Loucy (cell line): ENCODE measurements around the gene KRT14.

Experiments used
- CTCF ChIP-seq: fragments of 200-600 bp; sonication (generic); conservative IDR thresholded peaks from 2 replicates; pipeline ENCODE4 v1.5.1; 2014; ENCODE audit warnings: mild to moderate bottlenecking, antibody characterized with exemption, low read length
- EZH2phosphoT487 ChIP-seq: fragments of 200-600 bp; IDR thresholded peaks from 2 replicates; pipeline ENCODE4 v1.6.1; 2018; ENCODE audit warnings: antibody characterized with exemption, mild to moderate bottlenecking, moderate library complexity, borderline replicate concordance

GRCh38 chr17:41624208-41625101 is 37.8 kb upstream of the KRT14 start, which contains the start of gene KRT17:
- TF ChIP-seq EZH2phosphoT487 (no peak), CTCF (no peak)
